Measurements from ENCODE around the gene CREB3L2.
"Not testable (repeated sequence)": the region's sequence is repeated elsewhere in the genome, so short reads cannot be mapped to it uniquely, and the experiment has no call there.

CREB3L2 gene

DNA sequence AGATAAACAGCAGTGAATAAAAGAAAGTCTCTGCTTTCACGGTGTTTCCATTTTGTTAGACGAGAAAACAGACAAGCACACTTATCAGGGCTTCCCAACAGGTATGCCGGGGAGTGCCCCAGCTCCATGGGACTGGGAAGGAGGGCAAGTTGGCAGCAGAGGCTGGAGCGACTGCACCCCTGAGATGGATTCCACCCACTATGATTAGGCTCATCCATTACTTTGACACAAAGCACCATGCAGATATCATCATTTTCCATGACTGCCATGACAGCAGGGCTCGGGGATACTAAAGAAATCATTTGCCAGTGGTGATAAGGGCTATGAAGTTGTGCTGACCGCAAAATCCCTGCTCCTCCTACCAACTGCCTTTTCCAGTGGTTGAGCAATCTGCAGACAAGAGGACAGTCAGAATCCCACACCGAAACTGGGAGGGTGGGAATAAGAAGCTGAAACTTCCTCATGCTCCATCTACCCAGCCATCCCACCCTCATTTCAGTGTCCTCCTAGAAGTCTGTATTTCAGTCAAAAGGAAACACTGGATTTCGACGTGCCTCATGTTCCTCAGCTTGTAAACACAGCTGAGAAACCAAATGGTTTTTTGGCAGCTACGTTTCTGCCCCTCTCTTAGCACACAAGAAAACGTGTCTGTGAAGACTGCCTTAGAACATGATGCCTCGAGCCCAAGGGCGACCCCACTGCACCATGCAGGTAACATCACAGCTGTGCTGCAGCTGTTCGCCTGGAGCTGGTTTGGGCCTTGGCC, 15.5 kb downstream of the CREB3L2 start:
- DNase-seq: no peak

- DNase-seq: no peak
Observed at GRCh38 chr7:137985897-137986251, 16.0 kb downstream of the CREB3L2 start.

DNA sequence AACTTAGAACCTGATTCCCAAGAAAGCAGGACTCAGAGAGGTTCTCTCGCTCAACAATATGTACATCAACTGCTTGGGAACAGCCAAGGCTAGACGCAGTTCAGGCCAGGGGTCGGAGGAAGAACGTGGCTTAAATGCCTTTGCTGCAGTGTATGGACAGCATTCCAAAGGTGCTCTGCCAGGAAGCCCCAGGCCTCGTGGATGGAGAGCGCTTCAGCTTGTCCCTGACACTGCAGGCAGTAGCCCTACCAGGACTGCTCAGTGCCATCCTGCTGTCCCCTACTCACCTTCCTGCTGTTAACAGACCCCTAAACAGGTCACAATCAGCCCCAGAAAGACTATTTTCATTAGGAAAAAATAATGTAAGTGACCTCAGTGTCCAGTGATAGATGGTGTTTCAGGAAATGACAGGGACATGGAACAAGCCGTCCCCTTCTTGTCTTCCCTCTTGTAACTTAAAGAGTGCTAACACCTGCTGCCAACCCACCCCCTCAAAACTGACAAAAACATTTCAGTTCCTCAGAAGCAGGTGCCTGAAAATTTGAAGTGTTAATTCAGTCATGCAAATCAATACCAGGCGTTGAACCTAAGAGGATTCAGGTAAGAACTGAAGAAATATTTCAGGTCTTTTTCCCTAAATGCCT, 16.5 kb downstream of the CREB3L2 start:
- DNase-seq: no peak

DNA sequence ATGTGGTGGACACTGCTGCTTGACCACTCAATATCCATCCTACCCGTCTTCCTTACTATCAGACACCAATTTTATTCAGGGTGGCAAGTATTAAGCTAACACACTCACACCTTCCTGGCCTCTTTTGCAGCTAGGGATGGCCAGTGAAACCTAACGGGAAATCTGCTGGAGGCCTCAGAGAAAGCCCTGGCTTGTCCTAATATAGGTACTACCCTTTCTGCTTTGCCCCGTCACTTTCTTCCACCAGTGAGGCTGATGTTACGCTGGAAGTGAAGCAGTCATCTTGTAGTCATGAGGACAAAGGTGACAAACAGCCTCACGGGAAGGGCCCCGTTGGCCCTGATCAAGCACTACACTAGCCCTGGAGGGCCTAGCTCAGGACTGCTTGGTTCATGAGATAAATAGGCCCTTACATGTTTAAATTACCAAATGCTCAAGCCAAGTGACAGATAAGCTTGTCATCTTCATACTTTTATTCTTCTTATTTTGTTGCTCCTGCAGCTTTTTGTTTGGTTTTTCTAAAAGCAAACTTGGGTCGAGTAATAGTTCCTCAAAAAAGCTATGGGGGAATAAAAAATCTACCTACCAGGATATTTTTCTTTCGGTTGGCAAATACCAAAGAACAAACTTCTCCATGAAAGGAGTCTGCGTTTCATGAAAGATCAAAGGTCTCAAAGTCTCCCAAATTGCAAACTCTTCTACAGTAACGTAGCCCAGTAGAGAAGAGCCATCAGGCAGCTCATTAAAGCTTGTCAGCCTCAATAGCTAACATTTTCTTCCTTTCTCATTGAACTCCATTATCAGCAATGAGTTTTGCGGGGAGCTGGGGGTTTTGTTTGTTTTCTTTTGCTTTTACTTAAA, 17.5 kb downstream of the CREB3L2 start:
- no peak for DNase-seq

DNA sequence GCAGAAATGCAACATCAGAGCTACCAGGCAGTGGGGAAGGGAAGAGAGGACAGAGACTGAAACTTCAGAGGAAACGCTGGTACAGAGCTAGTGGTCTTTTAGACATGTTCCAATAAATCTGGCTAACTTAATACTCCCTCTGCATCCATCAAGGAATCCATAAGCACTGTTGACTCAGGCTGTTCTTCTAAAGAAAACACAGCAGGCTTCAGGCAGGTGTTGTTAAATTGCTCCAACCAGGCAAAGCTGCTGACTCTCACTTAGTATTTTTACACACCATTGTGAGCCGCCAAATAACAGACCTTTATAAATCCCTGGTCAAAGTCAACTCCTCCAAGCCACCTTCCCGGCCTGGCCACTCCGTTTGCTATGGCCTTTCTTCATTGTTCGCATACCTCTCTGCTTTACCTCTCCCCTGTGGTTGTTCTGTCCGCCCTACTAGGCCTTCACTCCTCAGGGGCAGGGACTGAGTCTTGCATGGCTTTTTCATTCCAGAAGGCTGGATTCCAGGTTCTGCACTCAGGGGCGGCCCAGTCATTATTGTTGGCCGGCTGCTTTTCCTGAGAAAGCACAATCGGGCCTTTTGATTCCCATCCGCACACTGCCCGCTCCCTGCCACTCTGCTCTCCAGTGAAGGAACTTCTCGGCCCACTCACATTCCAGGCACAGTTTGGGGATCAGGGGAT, 18.4 kb downstream of the CREB3L2 start:
- no peak for DNase-seq

DNA sequence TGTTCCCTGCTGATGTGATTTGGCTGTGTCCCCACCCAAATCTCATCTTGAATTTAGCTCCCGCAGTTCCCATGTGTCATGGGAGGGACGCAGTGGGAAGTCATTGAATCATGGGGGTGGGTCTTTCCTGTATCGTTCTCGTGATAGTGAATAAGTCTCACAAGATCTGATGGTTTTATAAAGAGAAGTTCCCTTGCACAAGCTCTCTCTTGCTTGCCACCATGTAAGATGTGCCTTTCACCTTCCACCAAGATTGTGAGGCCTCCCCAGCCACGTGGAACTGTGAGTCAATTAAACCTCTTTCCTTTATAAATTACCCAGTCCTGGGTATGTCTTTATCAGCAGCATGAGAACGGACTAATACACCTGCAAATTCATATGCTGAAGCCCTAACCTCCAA, 19.5 kb downstream of the CREB3L2 start:
- not testable (repeated sequence) for DNase-seq

GRCh38 chr7:137981668-137982067, 20.2 kb downstream of the CREB3L2 start:
- DNase-seq: no peak

DNA sequence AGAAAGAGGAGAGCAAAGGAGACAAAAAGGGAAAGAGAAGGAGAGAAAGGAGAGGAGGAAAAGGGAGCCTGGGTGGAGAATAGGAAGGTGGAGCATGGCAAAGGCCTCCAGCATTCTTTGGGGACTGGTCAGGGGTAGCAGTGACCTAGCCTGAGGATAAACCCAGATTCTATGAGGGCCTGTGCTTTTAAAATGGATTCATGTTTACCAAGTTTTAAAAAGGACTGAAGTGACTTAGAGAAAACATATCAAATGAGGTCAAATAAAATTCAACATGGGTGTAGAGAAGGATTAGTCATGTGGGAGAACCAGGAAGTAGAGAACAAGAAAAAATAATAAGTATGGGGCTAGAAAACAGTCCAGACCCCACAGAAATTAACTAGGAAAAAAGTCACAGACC, 20.7 kb downstream of the CREB3L2 start:
- no peak for DNase-seq

DNA sequence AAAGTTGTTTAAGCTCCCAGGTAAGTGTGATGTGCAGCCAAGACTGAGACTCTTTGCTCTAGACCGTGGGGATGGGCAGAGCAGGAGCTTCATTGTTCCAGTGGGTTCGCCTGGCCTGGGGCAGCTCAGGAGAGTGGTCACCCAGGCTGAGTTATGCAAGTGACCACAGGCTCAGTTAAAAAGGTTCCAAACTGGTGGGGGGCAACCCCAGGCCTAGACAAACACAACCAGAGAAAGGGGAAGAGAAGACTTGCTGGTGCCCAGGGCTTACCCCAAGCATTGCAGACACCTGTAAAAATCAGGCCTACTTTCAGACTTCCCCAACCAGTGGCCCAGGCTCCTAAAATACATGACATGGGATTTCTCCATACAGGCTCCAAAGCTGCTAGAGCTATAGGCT, 21.6 kb downstream of the CREB3L2 start:
- DNase-seq: no peak

DNA sequence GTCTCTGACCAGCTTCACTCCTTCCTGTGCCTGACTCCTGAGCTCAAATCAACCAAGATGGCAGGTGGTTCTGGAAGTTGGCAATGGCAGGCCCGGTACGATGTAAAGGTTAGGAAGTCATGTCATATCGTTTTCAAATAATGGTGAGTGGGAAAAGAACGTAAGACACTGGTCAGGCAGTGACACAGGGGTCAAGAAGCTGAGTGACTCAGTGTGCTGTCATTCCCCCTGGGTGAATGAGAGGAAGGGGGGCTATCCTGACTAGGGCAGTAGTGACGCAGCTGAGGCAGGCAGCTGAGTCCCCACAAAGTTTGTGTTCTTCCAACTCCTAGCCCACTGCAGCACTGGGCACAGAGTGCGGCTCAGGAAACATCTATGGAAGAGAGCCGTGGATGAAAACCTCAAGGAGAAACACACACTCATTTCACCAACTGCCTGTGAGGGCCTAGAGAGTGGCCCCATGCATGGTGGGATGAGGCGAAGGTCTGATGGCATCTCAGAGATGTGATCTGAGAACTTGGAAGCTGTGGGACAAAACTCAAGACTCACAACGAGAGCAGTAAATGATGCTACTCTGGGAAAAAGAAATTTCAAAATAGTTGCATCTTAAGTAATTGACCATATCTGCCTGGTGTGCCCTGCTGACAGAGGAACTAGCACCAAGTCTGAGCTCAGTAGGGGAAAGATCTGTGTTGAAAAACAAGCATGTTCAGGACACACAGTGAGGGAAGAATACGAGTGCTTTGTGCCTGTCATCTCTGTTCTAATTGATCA, 23.2 kb downstream of the CREB3L2 start:
- DNase-seq: no peak

GRCh38 chr7:137977173-137977572, 24.7 kb downstream of the CREB3L2 start:
- no peak for DNase-seq

DNA sequence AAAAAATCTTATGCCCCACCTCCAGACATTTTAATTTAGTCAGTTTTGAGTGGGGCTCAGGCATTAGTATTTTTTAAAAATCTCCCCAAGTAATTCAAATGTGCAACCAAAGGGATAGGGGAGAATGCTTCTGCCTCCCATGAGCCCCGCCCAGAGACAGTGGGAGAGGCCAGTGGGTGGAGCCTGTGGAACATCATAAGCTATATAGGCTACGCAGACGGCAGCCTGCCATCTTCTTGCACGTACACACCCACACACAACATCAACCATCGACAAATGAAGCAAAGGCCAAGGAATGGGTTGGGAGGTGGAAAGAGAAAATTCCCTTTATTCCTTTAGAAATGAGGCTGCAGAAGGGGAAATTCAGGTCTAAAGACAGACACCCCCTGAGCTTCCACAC, 25.2 kb downstream of the CREB3L2 start:
- DNase-seq: no peak

GRCh38 chr7:137976232-137976631, 25.7 kb downstream of the CREB3L2 start:
- no peak for DNase-seq

GRCh38 chr7:137975768-137976167, 26.1 kb downstream of the CREB3L2 start:
- no peak for DNase-seq

DNA sequence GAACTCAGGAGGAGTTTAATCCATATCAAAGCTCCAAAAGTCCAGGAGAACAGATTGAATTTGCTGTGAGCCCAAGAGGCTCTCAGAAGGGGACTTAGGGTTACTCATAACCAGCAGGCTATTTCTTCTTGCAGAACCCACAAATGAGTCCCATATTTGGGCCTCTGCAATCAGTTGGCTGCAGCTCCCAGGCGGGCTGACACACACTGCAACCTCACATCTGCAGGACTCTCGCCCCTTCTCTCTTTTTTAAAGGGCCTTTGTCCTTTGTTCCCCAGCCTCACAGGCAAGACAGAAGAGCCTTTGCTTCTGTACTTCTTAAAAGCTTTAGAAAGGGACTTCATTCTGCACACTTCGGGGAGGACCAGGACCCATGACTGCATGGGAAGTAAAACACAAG, 26.7 kb downstream of the CREB3L2 start:
- DNase-seq: no peak

DNA sequence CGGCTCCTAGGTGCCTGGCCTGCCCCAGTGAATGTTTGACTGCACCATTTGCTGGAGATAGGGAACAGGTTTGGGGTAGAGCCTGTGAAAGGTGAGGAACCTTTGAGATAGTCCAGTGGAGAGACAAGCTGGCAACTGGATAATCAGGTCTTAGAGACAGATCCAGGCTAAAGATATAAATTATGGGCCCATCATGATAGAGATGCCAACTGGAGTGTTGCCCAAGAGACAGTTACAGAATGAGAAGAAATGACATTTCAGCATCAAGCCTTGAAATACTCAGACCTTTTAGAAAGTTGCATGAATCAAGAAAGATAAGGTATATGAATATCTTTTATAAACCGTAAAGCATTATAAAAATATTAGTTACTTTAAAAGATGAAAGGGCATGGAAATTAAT, 27.1 kb downstream of the CREB3L2 start:
- DNase-seq: no peak

DNA sequence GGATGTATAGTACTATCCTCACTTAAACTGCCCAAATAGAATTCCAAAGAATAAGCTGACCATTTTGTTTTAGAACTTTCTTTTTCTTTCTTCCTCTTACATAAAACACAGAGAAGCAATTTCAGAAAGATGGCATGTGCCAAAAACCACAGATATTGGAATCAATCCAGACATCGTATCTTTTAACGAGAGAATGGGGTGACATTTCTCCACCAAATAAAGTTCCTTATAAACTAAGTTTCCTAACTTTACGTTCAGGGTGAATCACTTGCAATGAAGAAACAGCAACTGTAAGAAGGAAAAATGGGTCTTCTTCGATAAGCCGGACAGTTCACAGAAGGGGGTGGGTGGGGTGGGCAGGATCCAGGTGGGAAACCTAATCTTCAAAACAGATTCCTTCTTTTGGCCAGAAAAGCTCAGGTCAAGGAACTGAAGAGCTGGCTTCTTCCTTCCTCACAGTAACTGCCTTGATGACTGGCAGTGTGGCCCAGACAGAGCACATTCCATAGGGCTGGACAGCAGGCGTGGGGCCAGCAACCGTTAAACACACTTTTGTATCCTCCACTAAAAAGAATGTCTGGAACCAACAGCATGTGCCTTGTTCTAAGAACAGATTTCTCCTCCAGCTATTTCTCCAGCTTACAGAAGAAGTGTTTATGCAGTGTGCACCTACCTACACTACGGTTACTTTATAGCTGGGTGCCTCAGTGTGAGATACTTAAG, 31.5 kb downstream of the CREB3L2 start:
- DNase-seq: no peak

GRCh38 chr7:137969828-137970227, 32.1 kb downstream of the CREB3L2 start:
- DNase-seq: no peak

- no peak for DNase-seq
Observed at GRCh38 chr7:137968890-137969289, 33.0 kb downstream of the CREB3L2 start.

- DNase-seq: not testable (repeated sequence)
Observed at GRCh38 chr7:137968339-137968738, 33.5 kb downstream of the CREB3L2 start.

GRCh38 chr7:137967143-137968018, 34.5 kb downstream of the CREB3L2 start:
- no peak for DNase-seq

Data from CD4-positive, alpha-beta T cell treated with Interleukin-4 for 1 hour (primary cell).